MM.1S (cell line): Measurements from ENCODE around the gene KRTAP5-11.
"Not testable (repeated sequence)": the region's sequence is repeated elsewhere in the genome, so short reads cannot be mapped to it uniquely, and the experiment has no call there.

Experiments used
- CTCF ChIP-seq: fragments of 300-600 bp; sonication (generic); IDR thresholded peaks from 2 replicates; pipeline ENCODE4 v1.5.1; 2016; ENCODE audit warnings: antibody characterized with exemption, low read length, mixed read lengths
- EZH2phosphoT487 ChIP-seq: fragments of 300-600 bp; sonication (generic); IDR thresholded peaks from 2 replicates; pipeline ENCODE4 v1.6.1; 2018; ENCODE audit warnings: antibody characterized with exemption, low read length

DNA sequence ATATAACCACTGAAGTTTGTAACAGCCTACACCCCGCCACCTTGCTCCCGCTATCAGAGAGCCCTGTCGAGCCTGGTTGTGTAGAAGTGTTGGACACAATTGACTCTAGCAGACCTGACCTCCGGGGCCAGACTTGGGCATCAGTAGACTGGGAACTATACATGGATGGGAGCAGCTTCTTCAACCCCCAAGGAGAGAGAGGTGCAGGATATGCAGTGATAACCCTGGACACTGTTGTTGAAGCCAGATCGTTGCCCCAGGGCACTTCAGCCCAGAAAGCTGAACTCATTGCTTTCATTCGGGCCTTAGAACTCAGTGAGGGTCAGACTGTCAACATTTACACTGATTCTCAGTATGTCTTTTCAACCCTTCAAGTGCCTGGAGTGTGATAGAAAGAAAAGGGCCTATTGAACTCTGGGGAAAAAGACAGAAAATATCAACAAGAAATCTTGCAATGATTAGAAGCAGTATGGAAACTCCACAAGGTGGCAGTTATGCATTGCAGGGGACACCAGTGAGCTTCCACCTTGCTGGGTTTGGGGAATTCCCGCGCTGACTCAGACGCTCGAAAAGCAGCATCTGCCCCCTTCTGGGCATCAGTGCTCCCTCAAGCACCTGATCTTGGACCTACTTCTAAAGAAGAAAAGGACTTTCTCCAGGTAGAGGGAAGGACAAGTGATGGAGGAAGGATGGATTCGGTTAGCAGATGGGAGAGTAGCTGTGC, 6.3 kb upstream of the KRTAP5-11 start:
- TF ChIP-seq CTCF = peak; percentile 48
- TF ChIP-seq EZH2phosphoT487 = not testable (repeated sequence)
